Ovary (tissue), 3 donors: ENCODE measurements around the gene RBBP5.

Source experiments
- CTCF ChIP-seq, 3 donors: fragments of 450-650 bp in 2 of 3; fragments of 200-600 bp in 1 of 3; IDR thresholded peaks; one replicate each; pipeline versions ENCODE4 v1.5.1 to v1.8.0; 2016 to 2022; ENCODE audit warnings: antibody characterized with exemption in 3 of 3, mild to moderate bottlenecking in 1 of 3
- EP300 ChIP-seq: sonication (generic); formaldehyde crosslinking; IDR thresholded peaks from one replicate; pipeline ENCODE4 v1.6.1; 2017; ENCODE audit warnings: antibody characterized with exemption
- donor health status: DM: no; HTN: no; CAD: no.

- TF ChIP-seq CTCF (IDR thresholded peaks at IDR 0.05) (no peak), EP300 (no peak)
These were observed 7.8 kb upstream of the RBBP5 start for GRCh38 chr1:205129447-205130029.
